Thoracic aorta (tissue), 2 donors: ENCODE results near the gene MRC1. TPM values are rescaled to one million over a fixed set of nuclear protein-coding genes. Genes with fewer than 3 reads are reported as not detected.

Experiments
- ATAC-seq: fragments of 150-250 bp; one replicate; pipeline ENCODE4 v1.8.0; 2017; ENCODE audit warnings: low read depth; ENCODE audit not compliant: insufficient number of reproducible peaks, low FRiP score
- DNase-seq: peaks from one replicate; pipeline ENCODE4 v3.0.0-alpha.2; 2020; ENCODE audit warnings: low spot score
- H3K27ac ChIP-seq, 2 donors: fragments of 200-600 bp; sonication (generic); 1 replicate in 1 of 2; 2 replicates in 1 of 2; pipeline ENCODE4 v1.5.1; 2016; ENCODE audit warnings: mild to moderate bottlenecking in 2 of 2, moderate library complexity in 2 of 2
- H3K27me3 ChIP-seq: fragments of 200-600 bp; sonication (generic); replicated peaks from 2 replicates; pipeline ENCODE4 v1.6.0; 2016; ENCODE audit warnings: mild to moderate bottlenecking; ENCODE audit not compliant: insufficient read depth
- H3K36me3 ChIP-seq: fragments of 200-600 bp; sonication (generic); one replicate; pipeline ENCODE4 v1.5.1; 2016
- H3K4me1 ChIP-seq, 2 donors: fragments of 200-600 bp; sonication (generic); 1 replicate in 1 of 2; 2 replicates in 1 of 2; pipeline versions ENCODE4 v1.5.1 to v1.6.0; 2016; ENCODE audit warnings: low read depth in 2 of 2, mild to moderate bottlenecking in 1 of 2; ENCODE audit not compliant: control insufficient read depth in 1 of 2
- H3K4me3 ChIP-seq: fragments of 200-600 bp; sonication (generic); 2 replicates; pipeline ENCODE4 v1.5.1; 2016; ENCODE audit warnings: mild to moderate bottlenecking
- H3K9me3 ChIP-seq: fragments of 200-600 bp; sonication (generic); 2 replicates; pipeline ENCODE4 v1.5.1; 2016
- total RNA-seq, 2 donors: library from RNA; depleted of rRNA; stranded (reverse); fragments of >200 nt; gene quantifications; one replicate each; pipeline versions ENCODE4 v1.1.0 to v1.2.3, GENCODE V29; 2016
- TF ChIP-seq, protein P1 (sequence below): fragments of 200-600 bp; sonication (generic); IDR thresholded peaks from one replicate; pipeline ENCODE4 v1.5.1; 2019; ENCODE audit warnings: antibody characterized with exemption

The MRC1 gene
- total RNA-seq, 2 donors from 2014 or later, result 62.6 to 73.4 TPM

DNA sequence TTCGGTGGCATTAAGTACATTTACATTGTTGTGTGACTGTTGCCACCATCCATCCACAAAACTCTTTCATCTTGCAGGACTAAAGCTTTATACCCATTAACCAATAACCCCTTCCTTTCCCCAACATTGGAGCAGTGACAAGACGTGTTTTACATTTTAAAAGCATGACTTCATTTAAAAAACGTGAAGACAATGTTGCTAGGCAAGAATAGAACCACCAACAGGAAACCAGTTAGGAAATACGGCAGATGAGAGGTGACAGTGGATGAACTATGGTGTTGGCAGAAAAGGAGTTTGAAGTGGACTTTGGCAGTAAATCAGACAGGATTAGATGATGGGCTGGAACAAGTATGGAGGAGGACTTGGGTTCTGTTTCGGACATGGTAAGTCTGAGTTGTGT is 40.2 kb upstream of the MRC1 start:
- Histone ChIP-seq H3K36me3 (no peaks in the 10 kb centered on the region), H3K27ac (no peak overlapping the region), H3K4me1 (no peaks in the 10 kb centered on the region), H3K27me3 (no peaks in the 10 kb centered on the region), H3K9me3 (no peaks in the 10 kb centered on the region), H3K4me3 (no peak overlapping the region)
- TF ChIP-seq, protein P1, sequence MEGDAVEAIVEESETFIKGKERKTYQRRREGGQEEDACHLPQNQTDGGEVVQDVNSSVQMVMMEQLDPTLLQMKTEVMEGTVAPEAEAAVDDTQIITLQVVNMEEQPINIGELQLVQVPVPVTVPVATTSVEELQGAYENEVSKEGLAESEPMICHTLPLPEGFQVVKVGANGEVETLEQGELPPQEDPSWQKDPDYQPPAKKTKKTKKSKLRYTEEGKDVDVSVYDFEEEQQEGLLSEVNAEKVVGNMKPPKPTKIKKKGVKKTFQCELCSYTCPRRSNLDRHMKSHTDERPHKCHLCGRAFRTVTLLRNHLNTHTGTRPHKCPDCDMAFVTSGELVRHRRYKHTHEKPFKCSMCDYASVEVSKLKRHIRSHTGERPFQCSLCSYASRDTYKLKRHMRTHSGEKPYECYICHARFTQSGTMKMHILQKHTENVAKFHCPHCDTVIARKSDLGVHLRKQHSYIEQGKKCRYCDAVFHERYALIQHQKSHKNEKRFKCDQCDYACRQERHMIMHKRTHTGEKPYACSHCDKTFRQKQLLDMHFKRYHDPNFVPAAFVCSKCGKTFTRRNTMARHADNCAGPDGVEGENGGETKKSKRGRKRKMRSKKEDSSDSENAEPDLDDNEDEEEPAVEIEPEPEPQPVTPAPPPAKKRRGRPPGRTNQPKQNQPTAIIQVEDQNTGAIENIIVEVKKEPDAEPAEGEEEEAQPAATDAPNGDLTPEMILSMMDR, result no peak
- DNase-seq, result no peak
- ATAC-seq, result no peak

- Histone ChIP-seq H3K36me3 (no peaks in the 10 kb centered on the region), H3K4me3 (no peak overlapping the region), H3K27ac (no peak overlapping the region), H3K4me1 (no peaks in the 10 kb centered on the region), H3K27me3 (no peaks in the 10 kb centered on the region), H3K9me3 (no peaks in the 10 kb centered on the region)
- DNase-seq (no peak), ATAC-seq (no peak)
- TF ChIP-seq, protein P1, result no peak
Observed at GRCh38 chr10:17771017-17771416, 38.1 kb upstream of the MRC1 start.

- no peak overlapping the region for H3K4me3 ChIP-seq
- no peaks in the 10 kb centered on the region for H3K27me3 ChIP-seq
- no peaks in the 10 kb centered on the region for H3K36me3 ChIP-seq
- ATAC-seq (no peak), DNase-seq (no peak)
- no peaks in the 10 kb centered on the region for H3K9me3 ChIP-seq
- peaks cover 9 to 13% of the 10 kb centered on the region in 2 donors for H3K4me1 ChIP-seq
- no peak overlapping the region for H3K27ac ChIP-seq
- TF ChIP-seq, protein P1, result no peak
Observed at GRCh38 chr10:17779784-17780183, 29.4 kb upstream of the MRC1 start.

DNA sequence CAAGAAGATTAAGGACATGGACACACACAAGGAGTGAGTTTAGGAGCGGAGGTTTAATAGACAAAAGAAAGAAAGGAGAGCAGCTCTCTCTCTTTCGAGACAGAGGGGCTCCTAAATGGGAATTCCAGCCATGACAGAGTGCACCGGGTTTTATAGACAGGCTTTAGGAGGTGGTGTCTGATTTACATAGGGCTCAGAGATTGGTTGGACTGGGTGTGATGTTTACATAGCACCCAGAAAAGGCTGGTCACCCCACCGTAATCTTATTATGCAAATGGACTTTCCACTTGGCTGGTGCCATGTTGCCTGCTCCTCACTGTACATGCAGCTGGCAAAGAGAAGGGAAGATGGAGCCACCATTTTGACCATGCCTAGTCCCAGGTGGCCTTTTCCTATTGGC is 28.4 kb upstream of the MRC1 start:
- H3K27ac ChIP-seq, result no peak overlapping the region
- no peak overlapping the region for H3K4me3 ChIP-seq
- ATAC-seq, result no peak
- TF ChIP-seq, protein P1, result no peak
- H3K4me1 ChIP-seq, result peaks cover 9 to 16% of the 10 kb centered on the region in 2 donors
- no peaks in the 10 kb centered on the region for H3K36me3 ChIP-seq
- H3K9me3 ChIP-seq, result no peaks in the 10 kb centered on the region
- DNase-seq, result no peak
- no peaks in the 10 kb centered on the region for H3K27me3 ChIP-seq

GRCh38 chr10:17781856-17782255 is 27.3 kb upstream of the MRC1 start:
- H3K36me3 ChIP-seq, result no peaks in the 10 kb centered on the region
- H3K4me3 ChIP-seq, result no peak overlapping the region
- TF ChIP-seq, protein P1, result no peak
- peaks cover 9 to 22% of the 10 kb centered on the region in 2 donors for H3K4me1 ChIP-seq
- no peaks in the 10 kb centered on the region for H3K27me3 ChIP-seq
- H3K27ac ChIP-seq, result no peak overlapping the region
- DNase-seq (no peak), ATAC-seq (no peak)
- no peaks in the 10 kb centered on the region for H3K9me3 ChIP-seq
